ENCODE data around the gene PSMA7.

GRCh38 chr20:62158088-62158400, 14.8 kb upstream of the PSMA7 start:
- TF ChIP-seq, protein P1, sequence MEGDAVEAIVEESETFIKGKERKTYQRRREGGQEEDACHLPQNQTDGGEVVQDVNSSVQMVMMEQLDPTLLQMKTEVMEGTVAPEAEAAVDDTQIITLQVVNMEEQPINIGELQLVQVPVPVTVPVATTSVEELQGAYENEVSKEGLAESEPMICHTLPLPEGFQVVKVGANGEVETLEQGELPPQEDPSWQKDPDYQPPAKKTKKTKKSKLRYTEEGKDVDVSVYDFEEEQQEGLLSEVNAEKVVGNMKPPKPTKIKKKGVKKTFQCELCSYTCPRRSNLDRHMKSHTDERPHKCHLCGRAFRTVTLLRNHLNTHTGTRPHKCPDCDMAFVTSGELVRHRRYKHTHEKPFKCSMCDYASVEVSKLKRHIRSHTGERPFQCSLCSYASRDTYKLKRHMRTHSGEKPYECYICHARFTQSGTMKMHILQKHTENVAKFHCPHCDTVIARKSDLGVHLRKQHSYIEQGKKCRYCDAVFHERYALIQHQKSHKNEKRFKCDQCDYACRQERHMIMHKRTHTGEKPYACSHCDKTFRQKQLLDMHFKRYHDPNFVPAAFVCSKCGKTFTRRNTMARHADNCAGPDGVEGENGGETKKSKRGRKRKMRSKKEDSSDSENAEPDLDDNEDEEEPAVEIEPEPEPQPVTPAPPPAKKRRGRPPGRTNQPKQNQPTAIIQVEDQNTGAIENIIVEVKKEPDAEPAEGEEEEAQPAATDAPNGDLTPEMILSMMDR (IDR thresholded peaks at IDR 0.05; ENCODE audit: low read depth, low read length, missing input control), result no peak
- TF ChIP-seq, protein P2, sequence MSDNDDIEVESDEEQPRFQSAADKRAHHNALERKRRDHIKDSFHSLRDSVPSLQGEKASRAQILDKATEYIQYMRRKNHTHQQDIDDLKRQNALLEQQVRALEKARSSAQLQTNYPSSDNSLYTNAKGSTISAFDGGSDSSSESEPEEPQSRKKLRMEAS (IDR thresholded peaks at IDR 0.05), result no peak
- TF ChIP-seq RAD21 (IDR thresholded peaks at IDR 0.05), result no peak
- TF ChIP-seq FOXA1 (IDR thresholded peaks at IDR 0.05), result no peak

Data from liver (tissue), 3 donors.